Stomach (tissue), 4 donors: ENCODE data around the gene ACSL5.

Experiments used
- CTCF ChIP-seq, 7 experiments: fragments of 450-650 bp in 4 of 7; fragments of 200-600 bp in 3 of 7; sonication (generic) in 3 of 7; IDR thresholded peaks; one replicate each; pipeline ENCODE4 v1.5.1; 2016 to 2019; ENCODE audit warnings: antibody characterized with exemption in 7 of 7, control low read depth in 2 of 7, mild to moderate bottlenecking in 1 of 7
- POLR2A ChIP-seq, 4 donors: fragments of 450-650 bp; IDR thresholded peaks; one replicate each; pipeline ENCODE4 v1.6.1; 2016; ENCODE audit warnings: antibody characterized with exemption in 4 of 4, control low read depth in 2 of 4, mild to moderate bottlenecking in 1 of 4, moderate library complexity in 1 of 4

GRCh38 chr10:112446055-112446854 lies 72.3 kb downstream of the ACSL5 start:
- TF ChIP-seq POLR2A (IDR thresholded peaks at IDR 0.05), result no peak
- no peak for TF ChIP-seq CTCF (IDR thresholded peaks at IDR 0.05)
